GM19455 (cell line): ENCODE data around the gene XRCC6.
"Not testable (repeated sequence)": the region's sequence is repeated elsewhere in the genome, so short reads cannot be mapped to it uniquely, and the experiment has no call there.

Experiments
- ATAC-seq: cut with Tn5 transposase; IDR thresholded peaks from one replicate; pipeline ENCODE4 v1.9.1; 2021; ENCODE audit not compliant: unreplicated experiment

XRCC6 gene

GRCh38 chr22:41683052-41683451 lies 62.0 kb downstream of the XRCC6 start:
- no peak for ATAC-seq

GRCh38 chr22:41683616-41684015 lies 62.5 kb downstream of the XRCC6 start:
- ATAC-seq: no peak

GRCh38 chr22:41684194-41684593 lies 63.1 kb downstream of the XRCC6 start:
- ATAC-seq: no peak

- ATAC-seq: not testable (repeated sequence)
These were observed 65.8 kb downstream of the XRCC6 start for GRCh38 chr22:41686890-41687289.

- no peak for ATAC-seq
These were observed 66.8 kb downstream of the XRCC6 start for GRCh38 chr22:41687901-41688364.

- ATAC-seq: peak; percentile 82
These were observed 67.5 kb downstream of the XRCC6 start, which contains the start of gene SNU13 for GRCh38 chr22:41688365-41689211. SNU13 (minus strand) TSS chr22:41688867; CDS start chr22:41688796, 71 bp downstream.

GRCh38 chr22:41690476-41690875 lies 69.4 kb downstream of the XRCC6 start:
- ATAC-seq: no peak

GRCh38 chr22:41695211-41695610 lies 74.1 kb downstream of the XRCC6 start:
- ATAC-seq: no peak

- no peak for ATAC-seq
These were observed 75.6 kb downstream of the XRCC6 start for GRCh38 chr22:41696703-41697102.

GRCh38 chr22:41697126-41697775 lies 76.2 kb downstream of the XRCC6 start:
- ATAC-seq: no peak

GRCh38 chr22:41699264-41700107 lies 78.4 kb downstream of the XRCC6 start, which contains the start of gene MEI1:
MEI1 (plus strand) TSS chr22:41699503; CDS start chr22:41699539, 36 bp downstream.
- no peak for ATAC-seq

- no peak for ATAC-seq
These were observed 78.9 kb downstream of the XRCC6 start for GRCh38 chr22:41700108-41700364.

GRCh38 chr22:41702763-41703162 lies 81.7 kb downstream of the XRCC6 start:
- no peak for ATAC-seq

- no peak for ATAC-seq
These were observed 88.2 kb downstream of the XRCC6 start for GRCh38 chr22:41709341-41709740.

GRCh38 chr22:41713004-41713403 lies 91.9 kb downstream of the XRCC6 start:
- ATAC-seq: no peak
